Spleen (tissue), 7 donors: ENCODE results near the gene PLEKHO1.

ENCODE experiments used
- CTCF ChIP-seq, 11 experiments: fragments of 200-600 bp in 7 of 11; fragments of 450-650 bp in 4 of 11; sonication (generic) in 4 of 11; IDR thresholded peaks in 8 of 11; conservative IDR thresholded peaks in 3 of 11; 1 replicate in 7 of 11; 2 replicates in 4 of 11; pipeline versions ENCODE4 v1.4.0 to v1.8.0; 2016 to 2021; ENCODE audit warnings: antibody characterized with exemption in 11 of 11, inconsistent platforms in 4 of 11, mild to moderate bottlenecking in 1 of 11
- POLR2A ChIP-seq, 3 donors: fragments of 450-650 bp; IDR thresholded peaks; one replicate each; pipeline ENCODE4 v1.5.1; 2017; ENCODE audit warnings: antibody characterized with exemption in 3 of 3, mild to moderate bottlenecking in 1 of 3
- POLR2AphosphoS5 ChIP-seq, 3 donors: sonication (generic); formaldehyde crosslinking; IDR thresholded peaks; one replicate each; pipeline ENCODE4 v1.5.1; 2017; ENCODE audit warnings: antibody characterized with exemption in 3 of 3
- donor health status: DM: no; HTN: no; CAD: no; lungs with moderate emphysema.
- donor health status: DM: no; HTN: no; CAD: no.
- donor health status: DM: no; HTN: no; CAD: no.

GRCh38 chr1:150141452-150141851, 8.3 kb upstream of the PLEKHO1 start:
- no peak for TF ChIP-seq POLR2AphosphoS5 (IDR thresholded peaks at IDR 0.05)
- TF ChIP-seq CTCF (IDR thresholded peaks at IDR 0.05 in 8 of 11, conservative IDR thresholded peaks at IDR 0.05 in 3 of 11) = no peak
- TF ChIP-seq POLR2A (IDR thresholded peaks at IDR 0.05) = no peak
